WTC11 (cell line): ENCODE data around the gene RBM38.

Experiments
- ARID4B ChIP-seq: sonication (generic); formaldehyde crosslinking; IDR thresholded peaks from 2 replicates; pipeline ENCODE4 v1.8.0; 2023; ENCODE audit warnings: missing genetic modification reagents, mild to moderate bottlenecking, borderline replicate concordance
- CTCF ChIP-seq: fragments of 200-600 bp; IDR thresholded peaks from 2 replicates; pipeline ENCODE4 v1.8.0; 2022; ENCODE audit warnings: antibody characterized with exemption
- GRHL2 ChIP-seq: fragments of 250-450 bp; sonication (Bioruptor Pico); IDR thresholded peaks from 2 replicates; pipeline ENCODE4 v1.8.0; 2022; ENCODE audit warnings: mild to moderate bottlenecking, moderate library complexity; ENCODE audit not compliant: insufficient replicate concordance, severe bottlenecking
- TCF7 ChIP-seq: sonication (generic); formaldehyde crosslinking; IDR thresholded peaks from 2 replicates; pipeline ENCODE4 v1.8.0; 2022; ENCODE audit warnings: mild to moderate bottlenecking, low read depth, missing genetic modification reagents, moderate library complexity
- TF ChIP-seq, protein P1 (sequence below): sonication (generic); formaldehyde crosslinking; IDR thresholded peaks from 2 replicates; pipeline ENCODE4 v1.8.0; 2022; ENCODE audit warnings: mild to moderate bottlenecking, missing genetic modification reagents
- TF ChIP-seq, protein P2 (sequence below): sonication (generic); formaldehyde crosslinking; IDR thresholded peaks from 2 replicates; pipeline ENCODE4 v1.8.1; 2022; ENCODE audit warnings: mild to moderate bottlenecking, missing genetic modification reagents, moderate library complexity, borderline replicate concordance

DNA sequence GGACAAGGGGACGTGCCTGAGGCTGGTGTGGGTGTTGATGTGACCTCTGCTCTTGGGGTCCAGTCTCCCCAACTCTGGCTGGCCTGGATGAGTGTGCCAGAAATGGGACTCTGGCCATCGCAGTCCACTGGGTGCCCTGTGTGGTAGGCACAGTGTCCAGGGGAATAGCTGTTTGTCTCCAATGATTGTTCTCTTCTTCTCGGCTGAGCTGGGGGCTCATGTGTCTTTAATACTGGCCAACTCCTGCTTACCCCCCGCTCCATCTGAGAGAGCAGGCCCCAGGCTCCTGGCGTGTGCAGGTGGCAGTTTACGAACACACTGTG lies 45.0 kb downstream of the RBM38 start:
- no peak for TF ChIP-seq CTCF
- TF ChIP-seq, protein P1, sequence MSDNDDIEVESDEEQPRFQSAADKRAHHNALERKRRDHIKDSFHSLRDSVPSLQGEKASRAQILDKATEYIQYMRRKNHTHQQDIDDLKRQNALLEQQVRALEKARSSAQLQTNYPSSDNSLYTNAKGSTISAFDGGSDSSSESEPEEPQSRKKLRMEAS (CRISPR knock-in tag), result no peak
- TF ChIP-seq TCF7 (CRISPR knock-in tag), result no peak
- TF ChIP-seq ARID4B (CRISPR knock-in tag), result no peak
- TF ChIP-seq, protein P2, sequence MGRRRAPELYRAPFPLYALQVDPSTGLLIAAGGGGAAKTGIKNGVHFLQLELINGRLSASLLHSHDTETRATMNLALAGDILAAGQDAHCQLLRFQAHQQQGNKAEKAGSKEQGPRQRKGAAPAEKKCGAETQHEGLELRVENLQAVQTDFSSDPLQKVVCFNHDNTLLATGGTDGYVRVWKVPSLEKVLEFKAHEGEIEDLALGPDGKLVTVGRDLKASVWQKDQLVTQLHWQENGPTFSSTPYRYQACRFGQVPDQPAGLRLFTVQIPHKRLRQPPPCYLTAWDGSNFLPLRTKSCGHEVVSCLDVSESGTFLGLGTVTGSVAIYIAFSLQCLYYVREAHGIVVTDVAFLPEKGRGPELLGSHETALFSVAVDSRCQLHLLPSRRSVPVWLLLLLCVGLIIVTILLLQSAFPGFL (CRISPR knock-in tag), result no peak
- TF ChIP-seq GRHL2 (CRISPR knock-in tag), result no peak
